Measurements from ENCODE around the gene GPR75. TPM values are rescaled to one million over a fixed set of nuclear protein-coding genes. Genes with fewer than 3 reads are reported as not detected.

GPR75 gene
- total RNA-seq, 1 experiment from 2014 or later, result 2.5 TPM

DNA sequence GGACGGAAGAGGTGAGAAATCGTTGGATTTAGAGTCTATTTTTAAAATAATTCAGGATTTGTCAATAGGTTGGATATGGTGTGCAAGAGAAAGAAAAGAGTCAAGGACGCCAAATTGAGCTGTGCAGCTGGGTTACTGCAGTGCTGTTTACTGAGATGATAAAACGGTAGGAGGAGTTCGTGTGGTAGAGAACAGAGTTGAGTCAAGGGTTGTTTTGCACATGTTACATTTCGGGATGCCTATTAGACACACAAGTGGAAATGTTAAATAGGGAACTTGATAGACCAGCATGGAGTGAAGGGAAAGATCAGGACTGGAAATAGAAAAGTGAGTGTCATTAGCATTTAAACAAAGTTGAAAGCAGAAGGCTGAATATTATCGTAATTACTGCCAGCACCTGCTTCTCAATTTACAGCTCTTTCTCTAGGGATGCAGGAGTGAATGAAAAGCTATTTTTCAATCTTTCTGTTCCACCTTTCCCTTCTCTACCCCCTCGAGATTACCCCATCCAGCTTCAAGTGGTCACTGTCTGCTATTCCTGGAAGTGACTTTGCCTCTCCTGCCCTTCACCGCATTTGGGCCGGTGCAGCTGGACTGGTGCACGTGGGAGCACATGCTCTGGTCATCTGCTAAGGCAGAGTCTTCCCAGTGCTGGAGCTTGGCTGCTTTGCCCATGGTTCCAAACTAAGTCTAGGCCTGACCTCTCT lies 30.3 kb downstream of the GPR75 start:
- POLR2A ChIA-PET, result no interaction called here
- H3K9me3 ChIP-seq (ENCODE audit: control insufficient read depth, insufficient read depth, low read depth, low read length), result no peaks in the 10 kb centered on the region
- DNase-seq (ENCODE audit: low read depth, low spot score), result no peak
- TF ChIP-seq SIN3A (IDR thresholded peaks at IDR 0.05; ENCODE audit: borderline replicate concordance, insufficient read depth, low read depth, low read length), result no peak
- TF ChIP-seq, protein P1, sequence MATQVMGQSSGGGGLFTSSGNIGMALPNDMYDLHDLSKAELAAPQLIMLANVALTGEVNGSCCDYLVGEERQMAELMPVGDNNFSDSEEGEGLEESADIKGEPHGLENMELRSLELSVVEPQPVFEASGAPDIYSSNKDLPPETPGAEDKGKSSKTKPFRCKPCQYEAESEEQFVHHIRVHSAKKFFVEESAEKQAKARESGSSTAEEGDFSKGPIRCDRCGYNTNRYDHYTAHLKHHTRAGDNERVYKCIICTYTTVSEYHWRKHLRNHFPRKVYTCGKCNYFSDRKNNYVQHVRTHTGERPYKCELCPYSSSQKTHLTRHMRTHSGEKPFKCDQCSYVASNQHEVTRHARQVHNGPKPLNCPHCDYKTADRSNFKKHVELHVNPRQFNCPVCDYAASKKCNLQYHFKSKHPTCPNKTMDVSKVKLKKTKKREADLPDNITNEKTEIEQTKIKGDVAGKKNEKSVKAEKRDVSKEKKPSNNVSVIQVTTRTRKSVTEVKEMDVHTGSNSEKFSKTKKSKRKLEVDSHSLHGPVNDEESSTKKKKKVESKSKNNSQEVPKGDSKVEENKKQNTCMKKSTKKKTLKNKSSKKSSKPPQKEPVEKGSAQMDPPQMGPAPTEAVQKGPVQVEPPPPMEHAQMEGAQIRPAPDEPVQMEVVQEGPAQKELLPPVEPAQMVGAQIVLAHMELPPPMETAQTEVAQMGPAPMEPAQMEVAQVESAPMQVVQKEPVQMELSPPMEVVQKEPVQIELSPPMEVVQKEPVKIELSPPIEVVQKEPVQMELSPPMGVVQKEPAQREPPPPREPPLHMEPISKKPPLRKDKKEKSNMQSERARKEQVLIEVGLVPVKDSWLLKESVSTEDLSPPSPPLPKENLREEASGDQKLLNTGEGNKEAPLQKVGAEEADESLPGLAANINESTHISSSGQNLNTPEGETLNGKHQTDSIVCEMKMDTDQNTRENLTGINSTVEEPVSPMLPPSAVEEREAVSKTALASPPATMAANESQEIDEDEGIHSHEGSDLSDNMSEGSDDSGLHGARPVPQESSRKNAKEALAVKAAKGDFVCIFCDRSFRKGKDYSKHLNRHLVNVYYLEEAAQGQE (IDR thresholded peaks at IDR 0.05; ENCODE audit: insufficient read depth in 1 of 2, low read depth in 2 of 2, low read length in 1 of 2), result no peak
- no peak for TF ChIP-seq TCF7L2 (IDR thresholded peaks at IDR 0.05; ENCODE audit: low read depth, low read length)
- TF ChIP-seq, protein P2, sequence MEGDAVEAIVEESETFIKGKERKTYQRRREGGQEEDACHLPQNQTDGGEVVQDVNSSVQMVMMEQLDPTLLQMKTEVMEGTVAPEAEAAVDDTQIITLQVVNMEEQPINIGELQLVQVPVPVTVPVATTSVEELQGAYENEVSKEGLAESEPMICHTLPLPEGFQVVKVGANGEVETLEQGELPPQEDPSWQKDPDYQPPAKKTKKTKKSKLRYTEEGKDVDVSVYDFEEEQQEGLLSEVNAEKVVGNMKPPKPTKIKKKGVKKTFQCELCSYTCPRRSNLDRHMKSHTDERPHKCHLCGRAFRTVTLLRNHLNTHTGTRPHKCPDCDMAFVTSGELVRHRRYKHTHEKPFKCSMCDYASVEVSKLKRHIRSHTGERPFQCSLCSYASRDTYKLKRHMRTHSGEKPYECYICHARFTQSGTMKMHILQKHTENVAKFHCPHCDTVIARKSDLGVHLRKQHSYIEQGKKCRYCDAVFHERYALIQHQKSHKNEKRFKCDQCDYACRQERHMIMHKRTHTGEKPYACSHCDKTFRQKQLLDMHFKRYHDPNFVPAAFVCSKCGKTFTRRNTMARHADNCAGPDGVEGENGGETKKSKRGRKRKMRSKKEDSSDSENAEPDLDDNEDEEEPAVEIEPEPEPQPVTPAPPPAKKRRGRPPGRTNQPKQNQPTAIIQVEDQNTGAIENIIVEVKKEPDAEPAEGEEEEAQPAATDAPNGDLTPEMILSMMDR (IDR thresholded peaks at IDR 0.05), result no peak
- no peak for TF ChIP-seq POLR2AphosphoS5 (IDR thresholded peaks at IDR 0.05; ENCODE audit: low read depth, low read length)
- CTCF ChIA-PET, result no interaction called here
- H3K36me3 ChIP-seq (ENCODE audit: control insufficient read depth, insufficient read depth, low read length), result no peaks in the 10 kb centered on the region
- no peak for ATAC-seq
- H3K4me1 ChIP-seq (ENCODE audit: control insufficient read depth, insufficient read depth, low read length), result no peaks in the 10 kb centered on the region
- no TSS peak for BruUV-seq (replicated peaks)
- no peak overlapping the region for H3K4me3 ChIP-seq (ENCODE audit: low read depth in 2 of 2, low read length in 2 of 2)
- in situ Hi-C loops (cut with HindIII; ENCODE audit: low pct_unique_long_range_greater_than_20kb, low sequenced_read_pairs), result no loop called here
- no peak overlapping the region for H3K27ac ChIP-seq (ENCODE audit: low read length)
- intact Hi-C loops (cut with micrococcal nuclease; ENCODE audit: unreplicated experiment), result no loop called here
- no peaks in the 10 kb centered on the region for H3K27me3 ChIP-seq (ENCODE audit: control insufficient read depth, insufficient read depth, low read length)

DNA sequence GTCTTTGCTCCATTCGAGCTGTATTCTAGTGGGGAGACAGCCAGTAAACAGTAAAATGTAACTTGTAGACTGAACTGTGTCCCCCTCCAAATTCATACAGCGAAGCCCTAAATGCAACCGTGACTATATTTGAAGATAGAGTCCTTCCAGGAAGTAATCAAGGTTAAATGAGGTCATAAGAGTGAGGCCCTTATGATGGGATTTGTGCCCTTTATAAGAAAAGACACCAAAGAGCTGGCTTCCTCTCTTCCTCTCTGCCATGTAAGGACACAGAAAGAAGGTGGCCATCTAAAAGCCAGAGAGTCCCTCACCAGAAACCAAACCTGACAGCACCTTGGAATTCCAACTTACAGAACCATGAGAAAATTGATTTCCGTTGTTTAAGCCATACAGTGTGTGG lies 31.4 kb downstream of the GPR75 start:
- Histone ChIP-seq H3K9me3 (ENCODE audit: control insufficient read depth, insufficient read depth, low read depth, low read length) (no peaks in the 10 kb centered on the region), H3K27ac (ENCODE audit: low read length) (no peak overlapping the region), H3K4me3 (ENCODE audit: low read depth in 2 of 2, low read length in 2 of 2) (no peak overlapping the region), H3K27me3 (ENCODE audit: control insufficient read depth, insufficient read depth, low read length) (no peaks in the 10 kb centered on the region), H3K36me3 (ENCODE audit: control insufficient read depth, insufficient read depth, low read length) (no peaks in the 10 kb centered on the region), H3K4me1 (ENCODE audit: control insufficient read depth, insufficient read depth, low read length) (no peaks in the 10 kb centered on the region)
- POLR2A ChIA-PET, result no interaction called here
- intact Hi-C loops (cut with micrococcal nuclease; ENCODE audit: unreplicated experiment) (no loop called here), in situ Hi-C loops (cut with HindIII; ENCODE audit: low pct_unique_long_range_greater_than_20kb, low sequenced_read_pairs) (no loop called here)
- DNase-seq (ENCODE audit: low read depth, low spot score), result no peak
- BruUV-seq (replicated peaks), result no TSS peak
- TF ChIP-seq, protein P1 (IDR thresholded peaks at IDR 0.05; ENCODE audit: insufficient read depth in 1 of 2, low read depth in 2 of 2, low read length in 1 of 2), result no peak
- TF ChIP-seq, protein P2 (IDR thresholded peaks at IDR 0.05), result no peak
- TF ChIP-seq SIN3A (IDR thresholded peaks at IDR 0.05; ENCODE audit: borderline replicate concordance, insufficient read depth, low read depth, low read length) (no peak), TCF7L2 (IDR thresholded peaks at IDR 0.05; ENCODE audit: low read depth, low read length) (no peak), POLR2AphosphoS5 (IDR thresholded peaks at IDR 0.05; ENCODE audit: low read depth, low read length) (no peak)
- no peak for ATAC-seq
- CTCF ChIA-PET, result no interaction called here
